ENCODE data around the gene DNAJA3. TPM values are rescaled to one million over a fixed set of nuclear protein-coding genes. Genes with fewer than 3 reads are reported as not detected.
A peak's percentile ranks its signal among the peaks of the same experiment; 100 is the strongest.

The DNAJA3 gene
- total and polyA plus RNA-seq, 9 of the 15 experiments (the other 6 are each of a cell fraction or from before 2014, with no cell fraction given): 8.1 to 105 (median 79.0) TPM

- TF ChIP-seq RNF219 (CRISPR knock-in tag; IDR thresholded peaks at IDR 0.05) (no peak), KLF1 (tag; IDR thresholded peaks at IDR 0.05) (peak; percentile 84), NR2C2 (CRISPR knock-in tag; IDR thresholded peaks at IDR 0.05) (no peak), NR2C2 (tag; IDR thresholded peaks at IDR 0.05) (peak; percentile 21; the same call in 1 of the 2 replicates), RAD21 (CRISPR knock-in tag; conservative IDR thresholded peaks at IDR 0.05 in 1 of 2, IDR thresholded peaks at IDR 0.05 in 1 of 2) (peak in 1 of 2 experiments; percentile 34; a peak in 2 of 4 replicates), RB1 (IDR thresholded peaks at IDR 0.05; ENCODE audit: low read depth) (peak; percentile 86), ESRRA (IDR thresholded peaks at IDR 0.05; ENCODE audit: borderline replicate concordance, low read depth) (peak; percentile 51; the same call in 1 of the 2 replicates), ZKSCAN3 (CRISPR knock-in tag; IDR thresholded peaks at IDR 0.05) (no peak), NCOR1 (IDR thresholded peaks at IDR 0.05) (no peak), ZBED1 (IDR thresholded peaks at IDR 0.05) (no peak), KLF13 (tag; IDR thresholded peaks at IDR 0.05; ENCODE audit: borderline replicate concordance, low read depth) (no peak), ARHGAP35 (IDR thresholded peaks at IDR 0.05; ENCODE audit: partially characterized antibody) (peak; percentile 45), PKNOX1 (IDR thresholded peaks at IDR 0.05) (peak; percentile 87), NFYB (IDR thresholded peaks at IDR 0.05; ENCODE audit: extremely low read depth, insufficient read length) (no peak), MITF (IDR thresholded peaks at IDR 0.05) (no peak), EP300 (IDR thresholded peaks at IDR 0.05; ENCODE audit: low read length) (peak; percentile 26; the same call in 1 of the 2 replicates), CBX8 (IDR thresholded peaks at IDR 0.05; ENCODE audit: borderline replicate concordance, extremely low read depth, low read depth, low read length, poor library complexity, severe bottlenecking) (no peak), CEBPZ (IDR thresholded peaks at IDR 0.05; ENCODE audit: borderline replicate concordance, low read depth, low read length) (no peak), STAT5A (IDR thresholded peaks at IDR 0.05; ENCODE audit: borderline replicate concordance, low read length) (no peak)
Observed at GRCh38 chr16:4475880-4476788, 50.5 kb downstream of the DNAJA3 start, which contains the start of gene HMOX2 (continued).
